NB4 (cell line): ENCODE data around the gene SPATA32.

Experiments used
- CTCF ChIP-seq: IDR thresholded peaks from one replicate; pipeline ENCODE4 v1.5.1; 2012; ENCODE audit warnings: low read depth, low read length
- POLR2A ChIP-seq: IDR thresholded peaks from 2 replicates; pipeline ENCODE4 v1.6.1; 2011; ENCODE audit warnings: mild to moderate bottlenecking; ENCODE audit not compliant: insufficient read length; ENCODE audit errors: extremely low read depth

GRCh38 chr17:45276031-45276430 is 14.1 kb upstream of the SPATA32 start:
- TF ChIP-seq CTCF, result no peak
- TF ChIP-seq POLR2A, result no peak
